A673 (cell line): ENCODE measurements around the gene FOXE3. TPM values are rescaled to one million over a fixed set of nuclear protein-coding genes. Genes with fewer than 3 reads are reported as not detected.
A peak's percentile ranks its signal among the peaks of the same experiment; 100 is the strongest.
"Not testable (repeated sequence)": the region's sequence is repeated elsewhere in the genome, so short reads cannot be mapped to it uniquely, and the experiment has no call there.

Experiments used
- BruUV-seq: library from RNA; stranded (reverse); fragments of 400-500 nt; replicated peaks from 2 replicates; lab custom pipeline; 2021; lab: Mats Ljungman, UMichigan
- CTCF ChIA-PET: fragments of 300-600 bp; sonication (Branson Sonifier 250); formaldehyde crosslinking; loops from one replicate; lab custom pipeline; 2022; ENCODE audit warnings: antibody characterized with exemption; lab: Charles Lee
- POLR2A ChIA-PET: fragments of 300-600 bp; sonication (Branson Sonifier 250); formaldehyde crosslinking; loops from one replicate; lab custom pipeline; 2022; ENCODE audit warnings: antibody characterized with exemption; ENCODE audit not compliant: low non-redundant PET; lab: Charles Lee
- DNase-seq: peaks from one replicate; pipeline ENCODE4 v3.0.0-alpha.2; 2015; ENCODE audit warnings: low spot score
- H3K27ac ChIP-seq: fragments of 200-600 bp; sonication (generic); 2 replicates; pipeline ENCODE4 v1.5.1; 2016; ENCODE audit warnings: mixed run types, low read depth, mild to moderate bottlenecking, mixed read lengths, antibody characterized with exemption, low read length; ENCODE audit not compliant: poor library complexity, severe bottlenecking
- H3K27me3 ChIP-seq: fragments of 200-600 bp; sonication (generic); replicated peaks from 2 replicates; pipeline ENCODE4 v1.6.1; 2017; ENCODE audit warnings: mixed run types, low read depth, mild to moderate bottlenecking, mixed read lengths, antibody characterized with exemption, low read length; ENCODE audit not compliant: insufficient read depth, poor library complexity
- H3K36me3 ChIP-seq: fragments of 200-600 bp; sonication (generic); 2 replicates; pipeline ENCODE4 v1.6.1; 2016; ENCODE audit warnings: mixed run types, mild to moderate bottlenecking, mixed read lengths, antibody characterized with exemption, low read length; ENCODE audit not compliant: insufficient read depth, poor library complexity, severe bottlenecking
- H3K4me1 ChIP-seq: fragments of 200-600 bp; sonication (generic); 2 replicates; pipeline ENCODE4 v1.6.1; 2017; ENCODE audit warnings: mixed run types, mild to moderate bottlenecking, mixed read lengths, antibody characterized with exemption, low read length; ENCODE audit not compliant: insufficient read depth, poor library complexity, severe bottlenecking
- H3K4me3 ChIP-seq: fragments of 200-600 bp; sonication (generic); 2 replicates; pipeline ENCODE4 v1.5.1; 2016; ENCODE audit warnings: low read depth, mixed run types, mild to moderate bottlenecking, mixed read lengths, low read length; ENCODE audit not compliant: poor library complexity, severe bottlenecking
- H3K9me3 ChIP-seq: fragments of 200-600 bp; sonication (generic); 2 replicates; pipeline ENCODE4 v1.6.1; 2016; ENCODE audit warnings: mixed run types, low read depth, mild to moderate bottlenecking, mixed read lengths, antibody characterized with exemption, low read length; ENCODE audit not compliant: poor library complexity, severe bottlenecking
- EZH2 ChIP-seq: fragments of 200-600 bp; sonication (generic); IDR thresholded peaks from 2 replicates; pipeline ENCODE4 v1.6.1; 2017; ENCODE audit warnings: borderline replicate concordance, low read depth, mild to moderate bottlenecking, mixed read lengths, antibody characterized with exemption, low read length; ENCODE audit not compliant: poor library complexity, severe bottlenecking
- intact Hi-C: fragments of 100-400 bp; cut with micrococcal nuclease; formaldehyde crosslinking; loops from one replicate; pipeline ENCODE4 v1.10.0; 2022; ENCODE audit not compliant: unreplicated experiment
- total RNA-seq: library from RNA; stranded (reverse); gene quantifications from 2 replicates; pipeline ENCODE4 v1.2.3, GENCODE V29; 2021
- TF ChIP-seq, protein P1 (sequence below): fragments of 300-800, 200-600 bp; sonication (generic); conservative IDR thresholded peaks from 2 replicates; pipeline ENCODE4 v1.5.1; 2017; ENCODE audit warnings: low read depth, mild to moderate bottlenecking, antibody characterized with exemption, low read length, moderate library complexity, mixed read lengths

FOXE3 gene
- total RNA-seq, 1 experiment from 2014 or later: not detected

DNA sequence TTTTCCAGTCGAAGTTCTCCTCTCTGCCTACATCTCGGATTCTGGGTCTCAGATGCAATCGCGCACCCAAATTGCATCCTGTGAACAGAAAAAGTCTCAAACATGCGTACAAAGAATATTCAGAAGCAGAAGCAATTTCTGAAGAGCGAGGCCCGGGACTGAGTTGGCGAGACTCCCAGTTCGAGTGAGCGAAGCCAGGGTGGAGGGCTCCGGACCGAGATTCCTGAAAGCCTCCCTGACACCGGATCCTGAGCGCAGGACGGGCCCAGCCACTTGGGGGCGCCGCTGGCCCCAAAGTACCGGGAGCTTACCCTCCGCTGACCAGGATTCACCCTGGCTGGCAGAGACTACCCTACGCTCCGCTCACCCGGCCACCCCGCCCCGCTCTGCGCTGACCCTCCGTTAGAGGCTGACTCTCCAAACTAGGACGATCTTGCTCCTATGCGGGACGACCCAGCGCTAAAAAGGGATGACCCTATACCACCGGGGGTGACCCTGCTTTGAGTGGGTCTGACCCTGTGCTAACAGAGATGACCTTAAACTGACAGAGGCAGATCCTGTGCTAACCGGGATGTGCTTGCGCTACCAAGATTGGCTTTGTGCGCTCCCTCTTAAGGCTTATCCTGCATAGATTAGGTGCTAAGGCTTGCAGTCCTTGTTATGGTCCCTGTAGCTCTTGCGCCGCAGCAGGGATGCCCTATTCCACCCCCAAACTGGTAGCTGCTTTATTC, 33.9 kb downstream of the FOXE3 start:
- CTCF ChIA-PET: interaction anchor here (1.0 to 1.3 kb wide), 2 partner anchors 12 to 260 kb away, joined by 3 to 8 read pairs; partner anchors contain the start of gene FOXD2
- DNase-seq: no peak
- intact Hi-C loops: no loop called here
- BruUV-seq: no TSS peak
- no peak for TF ChIP-seq EZH2
- TF ChIP-seq, protein P1, sequence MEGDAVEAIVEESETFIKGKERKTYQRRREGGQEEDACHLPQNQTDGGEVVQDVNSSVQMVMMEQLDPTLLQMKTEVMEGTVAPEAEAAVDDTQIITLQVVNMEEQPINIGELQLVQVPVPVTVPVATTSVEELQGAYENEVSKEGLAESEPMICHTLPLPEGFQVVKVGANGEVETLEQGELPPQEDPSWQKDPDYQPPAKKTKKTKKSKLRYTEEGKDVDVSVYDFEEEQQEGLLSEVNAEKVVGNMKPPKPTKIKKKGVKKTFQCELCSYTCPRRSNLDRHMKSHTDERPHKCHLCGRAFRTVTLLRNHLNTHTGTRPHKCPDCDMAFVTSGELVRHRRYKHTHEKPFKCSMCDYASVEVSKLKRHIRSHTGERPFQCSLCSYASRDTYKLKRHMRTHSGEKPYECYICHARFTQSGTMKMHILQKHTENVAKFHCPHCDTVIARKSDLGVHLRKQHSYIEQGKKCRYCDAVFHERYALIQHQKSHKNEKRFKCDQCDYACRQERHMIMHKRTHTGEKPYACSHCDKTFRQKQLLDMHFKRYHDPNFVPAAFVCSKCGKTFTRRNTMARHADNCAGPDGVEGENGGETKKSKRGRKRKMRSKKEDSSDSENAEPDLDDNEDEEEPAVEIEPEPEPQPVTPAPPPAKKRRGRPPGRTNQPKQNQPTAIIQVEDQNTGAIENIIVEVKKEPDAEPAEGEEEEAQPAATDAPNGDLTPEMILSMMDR: peak; percentile 58
- Histone ChIP-seq H3K4me3 (no peak overlapping the region), H3K36me3 (no peaks in the 10 kb centered on the region), H3K4me1 (no peaks in the 10 kb centered on the region), H3K9me3 (no peaks in the 10 kb centered on the region), H3K27ac (no peak overlapping the region), H3K27me3 (peaks cover 73% of the 10 kb centered on the region)
- POLR2A ChIA-PET: no interaction called here

DNA sequence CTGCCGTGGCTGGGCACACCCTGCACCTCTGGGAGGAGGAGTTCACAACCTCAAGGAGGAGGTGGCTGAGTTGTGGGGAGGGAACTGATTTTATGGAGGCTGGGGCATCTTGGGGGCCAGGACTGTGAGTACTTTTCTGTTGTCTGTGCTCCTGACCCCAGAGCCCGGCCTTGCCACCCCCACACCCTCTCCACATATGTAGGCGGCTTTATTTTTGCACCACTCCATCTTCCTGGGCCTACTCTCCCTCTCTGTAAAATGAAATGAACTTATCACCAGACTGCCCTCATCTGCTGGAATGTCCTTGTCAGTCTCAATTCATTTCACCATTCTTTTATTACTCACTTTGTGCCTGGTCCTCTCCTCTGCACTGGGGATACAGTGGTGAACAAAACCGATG, 34.5 kb downstream of the FOXE3 start:
- POLR2A ChIA-PET: no interaction called here
- H3K27me3 ChIP-seq: peaks cover 67% of the 10 kb centered on the region
- no peak overlapping the region for H3K4me3 ChIP-seq
- H3K9me3 ChIP-seq: no peaks in the 10 kb centered on the region
- intact Hi-C loops: no loop called here
- BruUV-seq: no TSS peak
- H3K4me1 ChIP-seq: no peaks in the 10 kb centered on the region
- CTCF ChIA-PET: interaction anchor here (1.0 to 1.3 kb wide), 2 partner anchors 13 to 260 kb away, joined by 3 to 8 read pairs; partner anchors contain the start of gene FOXD2
- no peak overlapping the region for H3K27ac ChIP-seq
- TF ChIP-seq, protein P1: no peak
- no peak for TF ChIP-seq EZH2
- no peaks in the 10 kb centered on the region for H3K36me3 ChIP-seq
- no peak for DNase-seq

GRCh38 chr1:47452426-47452825, 36.3 kb downstream of the FOXE3 start:
- no peaks in the 10 kb centered on the region for H3K4me1 ChIP-seq
- CTCF ChIA-PET: no interaction called here
- H3K27ac ChIP-seq: no peak overlapping the region
- DNase-seq: no peak
- no peaks in the 10 kb centered on the region for H3K9me3 ChIP-seq
- TF ChIP-seq, protein P1: no peak
- TF ChIP-seq EZH2: no peak
- H3K27me3 ChIP-seq: peaks cover 49% of the 10 kb centered on the region
- intact Hi-C loops: no loop called here
- no peak overlapping the region for H3K4me3 ChIP-seq
- BruUV-seq: no TSS peak
- no peaks in the 10 kb centered on the region for H3K36me3 ChIP-seq
- POLR2A ChIA-PET: no interaction called here

- CTCF ChIA-PET, H3K9me3 ChIP-seq, intact Hi-C loops, H3K4me1 ChIP-seq, POLR2A ChIA-PET, H3K4me3 ChIP-seq, H3K27ac ChIP-seq, DNase-seq, BruUV-seq, H3K36me3 ChIP-seq: not testable (repeated sequence)
- peaks cover 47% of the 10 kb centered on the region for H3K27me3 ChIP-seq
These were observed 37.8 kb downstream of the FOXE3 start for GRCh38 chr1:47453910-47454309.
